HCT116 (cell line): Measurements from ENCODE around the gene BCHE.

ENCODE experiments used
- CEBPB ChIP-seq: IDR thresholded peaks from 2 replicates; pipeline ENCODE4 v1.6.1; 2012; ENCODE audit warnings: low read depth
- CTCF ChIP-seq, 3 experiments: fragments of 200-600 bp in 1 of 3; sonication (generic) in 1 of 3; IDR thresholded peaks in 2 of 3; conservative IDR thresholded peaks in 1 of 3; 2 replicates each; pipeline ENCODE4 v1.5.1; 2012 to 2017; ENCODE audit warnings: low read depth in 2 of 3, low read length in 2 of 3, antibody characterized with exemption in 1 of 3, borderline replicate concordance in 1 of 3, control low read depth in 1 of 3, mild to moderate bottlenecking in 1 of 3, mixed read lengths in 1 of 3, mixed run types in 1 of 3, moderate library complexity in 1 of 3; ENCODE audit not compliant: insufficient read depth in 1 of 3
- EZH2 ChIP-seq: fragments of 200-600 bp; sonication (generic); IDR thresholded peaks from 2 replicates; pipeline ENCODE4 v1.6.1; 2017; ENCODE audit warnings: antibody characterized with exemption, mixed run types
- EZH2phosphoT487 ChIP-seq: fragments of 200-600 bp; IDR thresholded peaks from 2 replicates; pipeline ENCODE4 v1.6.1; 2018; ENCODE audit warnings: antibody characterized with exemption, borderline replicate concordance
- MAX ChIP-seq: IDR thresholded peaks from 2 replicates; pipeline ENCODE4 v1.6.1; 2012
- POLR2A ChIP-seq: IDR thresholded peaks from 2 replicates; pipeline ENCODE4 v1.7.0; 2011; ENCODE audit warnings: borderline replicate concordance; ENCODE audit not compliant: insufficient read depth, insufficient read length; ENCODE audit errors: extremely low read depth
- POLR2AphosphoS5 ChIP-seq: IDR thresholded peaks from 2 replicates; pipeline ENCODE4 v1.6.1; 2011; ENCODE audit warnings: mild to moderate bottlenecking, low read depth, low read length, moderate library complexity
- RAD21 ChIP-seq: IDR thresholded peaks from 2 replicates; pipeline ENCODE4 v1.6.1; 2012; ENCODE audit warnings: low read depth, mild to moderate bottlenecking
- SIN3A ChIP-seq: IDR thresholded peaks from 2 replicates; pipeline ENCODE4 v1.6.1; 2012; ENCODE audit warnings: low read depth
- SP1 ChIP-seq: IDR thresholded peaks from 2 replicates; pipeline ENCODE4 v1.6.1; 2012; ENCODE audit warnings: low read depth
- ZBTB33 ChIP-seq: IDR thresholded peaks from 2 replicates; pipeline ENCODE4 v1.6.1; 2011; ENCODE audit warnings: mild to moderate bottlenecking, low read length, moderate library complexity; ENCODE audit not compliant: insufficient replicate concordance; ENCODE audit errors: extremely low read depth
- ZNF274 ChIP-seq: fragments of 200-500 bp; sonication (Bioruptor generic); IDR thresholded peaks from 2 replicates; pipeline ENCODE4 v1.6.1; 2014; ENCODE audit warnings: mild to moderate bottlenecking, low read depth, low read length, inconsistent platforms

GRCh38 chr3:165827883-165828282 is 9.3 kb downstream of the BCHE start:
- TF ChIP-seq SP1, result no peak
- TF ChIP-seq ZNF274, result no peak
- TF ChIP-seq POLR2A, result no peak
- no peak for TF ChIP-seq MAX
- TF ChIP-seq CTCF (IDR thresholded peaks at IDR 0.05 in 2 of 3, conservative IDR thresholded peaks at IDR 0.05 in 1 of 3; ENCODE audit: borderline replicate concordance in 1 of 3, insufficient read depth in 1 of 3, low read depth in 2 of 3, low read length in 2 of 3), result no peak
- TF ChIP-seq EZH2phosphoT487, result no peak
- TF ChIP-seq POLR2AphosphoS5, result no peak
- no peak for TF ChIP-seq EZH2
- no peak for TF ChIP-seq ZBTB33
- no peak for TF ChIP-seq CEBPB
- TF ChIP-seq SIN3A, result no peak
- TF ChIP-seq RAD21, result no peak
